Measurements from ENCODE around the gene GLTP. TPM values are rescaled to one million over a fixed set of nuclear protein-coding genes. Genes with fewer than 3 reads are reported as not detected.

GLTP gene
- total and polyA plus RNA-seq, 2 experiments from 2014 or later = 28.4 to 33.4 TPM

DNA sequence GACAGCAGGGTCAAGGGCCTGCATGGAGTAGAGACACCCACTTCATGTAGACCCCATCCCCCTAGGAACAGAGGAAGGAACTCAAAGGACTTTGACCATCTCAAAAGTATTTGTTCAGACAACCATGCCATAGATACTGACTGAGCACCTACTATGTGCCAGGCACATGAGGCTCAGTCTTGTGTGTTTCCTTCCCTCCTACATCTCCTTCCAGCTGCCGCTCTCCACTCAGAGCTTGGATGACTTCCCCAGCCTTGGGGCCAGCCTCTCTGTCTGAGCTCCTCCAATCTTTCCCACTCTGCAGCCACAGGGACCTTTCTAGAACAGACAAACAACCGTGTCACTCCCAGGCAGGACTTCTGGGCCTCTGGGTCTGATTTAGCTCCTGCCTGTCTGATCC lies 49.6 kb downstream of the GLTP start:
- H3K4me3 ChIP-seq = no peak overlapping the region
- 59% methylated on average over 2 of the region's 2 CpGs for WGBS (ENCODE audit: low lambda C conversion rate, missing lambda C conversion rate)
- no peak for TF ChIP-seq EZH2 (IDR thresholded peaks at IDR 0.05; ENCODE audit: borderline replicate concordance)
- TF ChIP-seq, protein P1, sequence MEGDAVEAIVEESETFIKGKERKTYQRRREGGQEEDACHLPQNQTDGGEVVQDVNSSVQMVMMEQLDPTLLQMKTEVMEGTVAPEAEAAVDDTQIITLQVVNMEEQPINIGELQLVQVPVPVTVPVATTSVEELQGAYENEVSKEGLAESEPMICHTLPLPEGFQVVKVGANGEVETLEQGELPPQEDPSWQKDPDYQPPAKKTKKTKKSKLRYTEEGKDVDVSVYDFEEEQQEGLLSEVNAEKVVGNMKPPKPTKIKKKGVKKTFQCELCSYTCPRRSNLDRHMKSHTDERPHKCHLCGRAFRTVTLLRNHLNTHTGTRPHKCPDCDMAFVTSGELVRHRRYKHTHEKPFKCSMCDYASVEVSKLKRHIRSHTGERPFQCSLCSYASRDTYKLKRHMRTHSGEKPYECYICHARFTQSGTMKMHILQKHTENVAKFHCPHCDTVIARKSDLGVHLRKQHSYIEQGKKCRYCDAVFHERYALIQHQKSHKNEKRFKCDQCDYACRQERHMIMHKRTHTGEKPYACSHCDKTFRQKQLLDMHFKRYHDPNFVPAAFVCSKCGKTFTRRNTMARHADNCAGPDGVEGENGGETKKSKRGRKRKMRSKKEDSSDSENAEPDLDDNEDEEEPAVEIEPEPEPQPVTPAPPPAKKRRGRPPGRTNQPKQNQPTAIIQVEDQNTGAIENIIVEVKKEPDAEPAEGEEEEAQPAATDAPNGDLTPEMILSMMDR (IDR thresholded peaks at IDR 0.05; ENCODE audit: poor library complexity) = no peak
- TF ChIP-seq EZH2phosphoT487 (IDR thresholded peaks at IDR 0.05; ENCODE audit: low read depth, severe bottlenecking, unreplicated experiment) = no peak
- H3K4me2 ChIP-seq = no peak overlapping the region
- peaks cover 7% of the 10 kb centered on the region for H3K4me1 ChIP-seq (ENCODE audit: insufficient read depth)
- no peaks in the 10 kb centered on the region for H3K9me3 ChIP-seq (ENCODE audit: low read depth)
- H3K79me2 ChIP-seq = no peaks in the 10 kb centered on the region
- H3K27me3 ChIP-seq = no peaks in the 10 kb centered on the region
- H2AFZ ChIP-seq = no peak overlapping the region
- no peaks in the 10 kb centered on the region for H3K9me2 ChIP-seq (replicated peaks; ENCODE audit: insufficient read depth)
- no peaks in the 10 kb centered on the region for H4K20me1 ChIP-seq (ENCODE audit: insufficient read depth, poor library complexity, severe bottlenecking)
- no peaks in the 10 kb centered on the region for H3K36me3 ChIP-seq (replicated peaks; ENCODE audit: insufficient read depth, low read depth)
- H3K27ac ChIP-seq = no peak overlapping the region
- no peak for DNase-seq (ENCODE audit: low spot score)

DNA sequence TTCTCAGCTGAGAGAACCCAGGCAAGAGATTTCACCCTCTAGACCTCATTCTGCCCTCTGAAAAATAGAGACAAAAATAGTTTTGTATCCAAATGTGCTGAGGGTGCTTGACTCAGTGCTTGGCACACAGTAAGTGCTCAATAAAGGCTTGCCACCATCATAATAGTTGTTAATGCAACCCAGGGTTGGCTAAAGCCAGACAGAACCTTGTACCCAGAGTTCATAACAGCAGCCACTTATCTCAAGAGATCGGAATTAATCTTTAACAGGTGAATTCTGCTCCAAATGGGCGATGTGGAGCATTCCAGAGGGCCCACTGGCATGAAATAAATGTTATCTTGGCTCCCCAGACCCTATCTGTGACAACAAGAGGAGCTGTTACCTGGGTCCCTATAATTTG lies 50.1 kb downstream of the GLTP start:
- Histone ChIP-seq H3K9me3 (ENCODE audit: low read depth) (no peaks in the 10 kb centered on the region), H2AFZ (no peak overlapping the region), H3K36me3 (replicated peaks; ENCODE audit: insufficient read depth, low read depth) (no peaks in the 10 kb centered on the region), H3K4me3 (no peak overlapping the region), H3K27ac (no peak overlapping the region), H4K20me1 (ENCODE audit: insufficient read depth, poor library complexity, severe bottlenecking) (no peaks in the 10 kb centered on the region), H3K79me2 (no peaks in the 10 kb centered on the region), H3K4me1 (ENCODE audit: insufficient read depth) (peaks cover 7% of the 10 kb centered on the region), H3K9me2 (replicated peaks; ENCODE audit: insufficient read depth) (no peaks in the 10 kb centered on the region), H3K27me3 (no peaks in the 10 kb centered on the region), H3K4me2 (no peak overlapping the region)
- DNase-seq (ENCODE audit: low spot score) = no peak
- TF ChIP-seq EZH2 (IDR thresholded peaks at IDR 0.05; ENCODE audit: borderline replicate concordance) = no peak
- TF ChIP-seq, protein P1 (IDR thresholded peaks at IDR 0.05; ENCODE audit: poor library complexity) = no peak
- no peak for TF ChIP-seq EZH2phosphoT487 (IDR thresholded peaks at IDR 0.05; ENCODE audit: low read depth, severe bottlenecking, unreplicated experiment)
- 64% methylated on average over 2 of the region's 2 CpGs for WGBS (ENCODE audit: low lambda C conversion rate, missing lambda C conversion rate)

DNA sequence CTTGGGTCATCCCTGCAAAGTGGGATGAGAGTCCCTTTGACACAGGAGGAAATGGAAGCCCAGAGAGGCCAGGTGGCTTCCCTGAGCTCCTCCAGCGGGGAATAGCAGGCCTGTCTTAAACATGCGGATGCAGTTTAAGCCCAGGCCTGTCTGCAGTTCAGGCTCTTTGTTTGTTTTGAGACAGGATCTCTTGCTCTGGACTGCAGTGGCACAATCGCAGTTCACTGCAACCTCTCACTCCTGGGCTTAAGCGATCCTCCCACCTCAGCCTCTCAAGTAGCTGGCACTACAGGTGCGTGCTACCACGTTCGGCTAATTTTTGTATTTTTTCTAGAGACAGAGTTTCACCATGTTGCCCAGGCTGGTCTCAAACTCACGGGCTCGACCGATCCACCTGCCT lies 50.7 kb downstream of the GLTP start:
- Histone ChIP-seq H3K36me3 (replicated peaks; ENCODE audit: insufficient read depth, low read depth) (no peaks in the 10 kb centered on the region), H3K9me3 (ENCODE audit: low read depth) (no peaks in the 10 kb centered on the region), H3K9me2 (replicated peaks; ENCODE audit: insufficient read depth) (no peaks in the 10 kb centered on the region), H4K20me1 (ENCODE audit: insufficient read depth, poor library complexity, severe bottlenecking) (no peaks in the 10 kb centered on the region), H3K27me3 (no peaks in the 10 kb centered on the region), H3K4me2 (no peak overlapping the region), H3K4me3 (no peak overlapping the region), H3K79me2 (no peaks in the 10 kb centered on the region), H3K4me1 (ENCODE audit: insufficient read depth) (peaks cover 7% of the 10 kb centered on the region), H2AFZ (no peak overlapping the region), H3K27ac (no peak overlapping the region)
- TF ChIP-seq EZH2phosphoT487 (IDR thresholded peaks at IDR 0.05; ENCODE audit: low read depth, severe bottlenecking, unreplicated experiment) (no peak), EZH2 (IDR thresholded peaks at IDR 0.05; ENCODE audit: borderline replicate concordance) (no peak)
- no peak for DNase-seq (ENCODE audit: low spot score)
- WGBS (ENCODE audit: low lambda C conversion rate, missing lambda C conversion rate) = 91% methylated on average over 10 of the region's 10 CpGs

DNA sequence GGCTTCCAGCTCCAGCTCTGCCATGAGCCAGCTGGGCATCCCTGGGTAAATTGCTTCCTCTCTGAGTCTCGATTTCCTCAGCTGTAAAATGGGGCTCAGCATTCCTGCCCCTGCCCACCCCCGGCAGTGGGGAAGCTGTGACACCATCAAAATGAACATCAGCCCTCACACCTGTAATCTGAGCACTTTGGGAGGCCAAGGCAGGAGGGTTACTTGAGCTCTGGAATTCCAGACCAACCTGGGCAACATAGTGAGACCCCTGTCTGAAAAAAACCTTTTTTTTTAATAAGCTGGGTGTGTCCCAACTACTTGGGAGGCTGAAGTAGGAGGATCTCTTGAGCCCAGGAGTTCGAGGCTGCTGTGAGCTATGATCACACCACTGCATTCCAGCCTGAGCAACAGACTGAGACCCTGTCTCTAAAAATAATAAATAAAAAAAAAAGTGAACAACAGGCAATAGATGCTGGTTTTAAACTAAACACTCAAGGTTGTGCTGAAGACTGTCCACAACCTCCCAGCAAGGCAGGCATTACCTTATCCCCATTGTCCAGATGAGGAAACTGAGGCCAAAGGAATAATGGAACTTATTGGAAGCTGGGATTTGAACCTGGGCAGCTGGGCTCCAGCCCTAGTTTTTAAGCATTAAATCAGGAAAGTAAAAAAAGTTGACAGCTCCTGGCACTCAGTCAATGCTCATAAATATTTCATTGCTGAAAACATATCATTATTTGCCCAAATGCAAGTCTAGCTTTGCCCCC lies 51.4 kb downstream of the GLTP start:
- no peak for TF ChIP-seq EZH2phosphoT487 (IDR thresholded peaks at IDR 0.05; ENCODE audit: low read depth, severe bottlenecking, unreplicated experiment)
- TF ChIP-seq, protein P1 (IDR thresholded peaks at IDR 0.05; ENCODE audit: poor library complexity) = no peak
- TF ChIP-seq EZH2 (IDR thresholded peaks at IDR 0.05; ENCODE audit: borderline replicate concordance) = no peak
- H2AFZ ChIP-seq = no peak overlapping the region
- H3K4me2 ChIP-seq = no peak overlapping the region
- H3K36me3 ChIP-seq (replicated peaks; ENCODE audit: insufficient read depth, low read depth) = no peaks in the 10 kb centered on the region
- no peak overlapping the region for H3K4me3 ChIP-seq
- H4K20me1 ChIP-seq (ENCODE audit: insufficient read depth, poor library complexity, severe bottlenecking) = no peaks in the 10 kb centered on the region
- no peaks in the 10 kb centered on the region for H3K79me2 ChIP-seq
- H3K9me3 ChIP-seq (ENCODE audit: low read depth) = no peaks in the 10 kb centered on the region
- H3K4me1 ChIP-seq (ENCODE audit: insufficient read depth) = peaks cover 7% of the 10 kb centered on the region
- H3K9me2 ChIP-seq (replicated peaks; ENCODE audit: insufficient read depth) = no peaks in the 10 kb centered on the region
- no peak for DNase-seq (ENCODE audit: low spot score)
- H3K27me3 ChIP-seq = no peaks in the 10 kb centered on the region
- 80% methylated on average over 3 of the region's 3 CpGs for WGBS (ENCODE audit: low lambda C conversion rate, missing lambda C conversion rate)
- H3K27ac ChIP-seq = no peak overlapping the region
